Posterior vena cava (tissue), 2 donors: ENCODE results near the gene INO80C. TPM values are rescaled to one million over a fixed set of nuclear protein-coding genes. Genes with fewer than 3 reads are reported as not detected.
"Not testable (repeated sequence)": the region's sequence is repeated elsewhere in the genome, so short reads cannot be mapped to it uniquely, and the experiment has no call there.

Experiments
- DNase-seq: peaks from one replicate; pipeline ENCODE4 v3.0.0-alpha.2; 2020; ENCODE audit warnings: low spot score
- intact Hi-C, 2 donors: fragments of 100-400 bp; cut with DNase I; formaldehyde crosslinking; loops; one replicate each; pipeline versions ENCODE4 v1.14.1 to v1.14.2; 2022 to 2023
- total RNA-seq, 2 donors: library from RNA; stranded (reverse); fragmentation: NEBNext Ultra II Directional; extraction: Animal tissue kit (Norgen Biotek cat#: 25700); gene quantifications; one replicate each; pipeline ENCODE4 v1.2.1, GENCODE V29; 2021
- donor health status: DM: yes; HTN: yes; CAD: no.
- donor health status: DM: yes; HTN: yes; CAD: no.

INO80C gene
- total RNA-seq, 2 donors from 2014 or later, result 12.4 to 18.8 TPM

- intact Hi-C loops, result no loop called here
These were observed 29.0 kb downstream of the INO80C start for GRCh38 chr18:35468711-35469110.

DNA sequence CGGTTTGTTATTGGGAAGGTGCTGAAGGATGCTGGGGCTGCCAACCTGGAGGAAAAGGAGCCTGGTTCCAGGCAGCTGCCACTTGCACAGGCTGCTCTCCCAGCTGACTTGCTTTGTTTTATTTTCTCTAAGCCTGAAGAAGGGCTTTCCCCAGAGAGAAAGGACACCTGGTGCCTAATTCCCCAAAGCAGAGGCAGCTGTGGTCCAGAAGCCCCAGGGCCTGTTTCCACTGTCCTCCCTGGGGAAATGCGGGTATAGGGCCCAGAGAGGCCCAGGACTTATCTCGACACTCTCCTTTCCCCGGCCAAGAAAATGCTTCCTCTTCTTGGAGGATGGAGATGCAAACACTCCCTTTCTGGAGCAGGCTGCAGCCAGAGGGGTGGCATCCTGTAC, 30.1 kb downstream of the INO80C start:
- DNase-seq, result no peak
- intact Hi-C loops, result no loop called here

More at GRCh38 chr18:35468711-35469110, 29.0 kb downstream of the INO80C start:
- no peak for DNase-seq

- DNase-seq, result no peak
- intact Hi-C loops, result no loop called here
These were observed 30.7 kb downstream of the INO80C start for GRCh38 chr18:35466815-35467623.

- DNase-seq, result no peak
- intact Hi-C loops, result no loop called here
These were observed 31.4 kb downstream of the INO80C start for GRCh38 chr18:35466334-35466733.

DNA sequence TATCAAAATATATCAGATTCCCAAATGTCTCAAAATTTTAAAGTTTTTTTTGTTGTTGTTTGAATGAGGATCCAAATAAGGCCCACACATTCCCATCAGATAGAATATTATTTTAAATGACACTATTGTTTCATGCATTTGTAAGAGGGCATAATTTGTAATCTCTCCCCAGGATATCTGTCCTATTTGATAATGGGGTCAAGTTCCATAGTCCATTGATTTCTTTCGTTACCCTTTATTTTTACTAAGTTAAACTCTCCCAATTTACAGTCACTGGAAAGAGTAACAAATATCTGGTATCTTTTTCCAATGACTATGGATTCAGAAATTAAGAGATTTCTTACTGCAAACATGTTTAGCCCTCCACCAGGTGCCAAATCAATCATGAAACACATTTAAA, 32.4 kb downstream of the INO80C start:
- intact Hi-C loops, result no loop called here
- DNase-seq, result no peak

- no peak for DNase-seq
- intact Hi-C loops, result no loop called here
These were observed 32.9 kb downstream of the INO80C start for GRCh38 chr18:35464831-35465279.

DNA sequence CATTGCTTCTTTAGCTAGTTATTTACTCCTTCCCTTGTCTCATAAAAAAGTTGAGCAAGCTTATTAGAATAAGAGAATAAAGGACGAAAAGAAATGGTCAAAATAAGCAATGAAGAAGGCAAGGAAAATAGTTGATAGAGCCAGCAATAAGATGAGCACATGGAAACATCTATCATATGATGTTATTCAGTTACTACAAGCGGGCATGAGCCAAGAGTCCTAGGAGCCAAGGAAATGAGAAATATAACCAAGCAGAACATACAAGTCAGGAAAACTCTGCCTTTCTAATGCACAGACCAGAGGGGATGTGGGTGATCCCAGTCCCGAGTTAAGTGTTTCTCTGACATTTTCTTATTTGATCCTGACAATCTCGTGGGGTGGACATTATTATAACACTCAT, 33.9 kb downstream of the INO80C start:
- DNase-seq, result no peak
- intact Hi-C loops, result no loop called here

- intact Hi-C loops, result no loop called here
- no peak for DNase-seq
These were observed 34.7 kb downstream of the INO80C start for GRCh38 chr18:35463050-35463449.

DNA sequence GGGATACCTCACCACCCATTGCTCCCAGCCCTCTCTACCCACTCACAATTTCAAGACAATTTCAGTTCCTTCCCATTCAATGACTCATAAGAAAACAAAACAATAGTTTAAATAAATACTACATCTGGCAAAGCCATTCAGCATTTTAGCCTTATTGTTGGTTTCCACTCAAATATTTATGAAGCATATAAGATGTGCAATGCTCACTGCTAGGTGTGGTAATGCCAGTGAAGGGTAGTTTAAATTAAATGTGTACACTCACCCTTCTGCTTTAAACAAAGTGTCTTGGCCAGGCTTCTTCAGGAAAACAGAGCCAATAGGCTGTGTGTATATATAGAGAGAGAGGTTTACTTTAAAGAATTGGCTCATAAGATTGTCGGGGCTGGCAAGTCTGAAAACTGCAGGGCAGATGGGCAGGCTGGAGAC, 37.0 kb downstream of the INO80C start:
- intact Hi-C loops, result no loop called here
- no peak for DNase-seq

DNA sequence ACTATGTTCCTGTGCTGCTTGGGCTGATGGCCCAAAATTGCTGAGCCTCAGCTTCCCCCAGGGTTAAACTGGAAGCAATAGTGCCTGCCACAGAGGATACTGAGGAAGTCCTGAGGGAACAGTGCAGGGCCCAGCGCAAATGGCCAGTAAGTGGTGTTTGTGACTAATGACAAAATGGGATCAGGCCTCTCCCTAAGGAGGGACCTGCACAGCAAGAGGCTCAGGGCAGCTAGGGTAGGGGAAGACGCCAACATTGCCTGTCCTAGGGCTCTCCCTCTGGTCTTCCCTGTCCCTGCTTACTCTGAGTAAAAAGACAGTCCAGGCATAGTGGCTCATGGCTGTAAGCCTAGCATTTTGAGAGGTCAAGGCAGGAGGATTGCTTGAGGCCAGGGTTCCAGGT, 37.8 kb downstream of the INO80C start:
- intact Hi-C loops, result no loop called here

DNA sequence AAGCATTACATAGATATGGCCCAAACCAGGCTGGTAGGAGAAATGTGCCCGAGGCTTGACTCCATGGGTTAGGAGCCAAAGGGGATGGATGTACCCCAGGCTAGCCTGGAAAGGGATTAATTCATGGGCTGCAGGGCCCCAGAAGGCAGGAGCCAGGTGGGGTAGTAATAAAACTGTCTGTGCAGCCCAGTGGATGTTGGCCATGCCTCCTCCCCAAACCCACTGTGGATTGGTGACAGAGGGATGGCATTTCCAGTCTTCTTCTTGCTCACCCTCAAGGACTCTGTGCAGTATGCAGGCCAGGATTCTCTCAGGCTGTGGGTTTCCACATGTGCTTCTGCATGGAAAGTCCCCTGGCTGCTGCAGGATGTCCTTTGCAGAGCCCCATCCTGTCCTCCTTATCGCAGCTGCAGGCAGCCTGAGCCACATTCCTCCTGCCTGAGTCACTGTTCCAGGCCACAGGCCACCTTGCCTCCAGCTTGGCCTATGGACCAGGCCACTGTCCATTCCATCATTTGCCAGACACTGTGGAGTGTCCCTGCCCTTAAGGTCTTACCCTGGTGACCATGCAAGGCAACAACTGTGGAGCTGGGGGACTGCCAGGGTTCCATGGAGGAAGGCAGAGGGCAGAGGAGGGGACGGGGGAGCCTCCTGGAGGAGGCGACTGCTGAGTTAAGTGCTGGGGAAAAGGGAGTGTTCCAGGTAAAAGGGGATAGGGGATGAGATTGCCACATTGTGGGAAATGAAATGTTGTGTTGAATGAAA, 38.9 kb downstream of the INO80C start:
- DNase-seq, result peak; percentile 87
- intact Hi-C loops, result no loop called here

More for the DNA sequence above, 37.8 kb downstream of the INO80C start:
- DNase-seq, result no peak

- intact Hi-C loops, result no loop called here
These were observed 39.5 kb downstream of the INO80C start for GRCh38 chr18:35458271-35458670.

DNA sequence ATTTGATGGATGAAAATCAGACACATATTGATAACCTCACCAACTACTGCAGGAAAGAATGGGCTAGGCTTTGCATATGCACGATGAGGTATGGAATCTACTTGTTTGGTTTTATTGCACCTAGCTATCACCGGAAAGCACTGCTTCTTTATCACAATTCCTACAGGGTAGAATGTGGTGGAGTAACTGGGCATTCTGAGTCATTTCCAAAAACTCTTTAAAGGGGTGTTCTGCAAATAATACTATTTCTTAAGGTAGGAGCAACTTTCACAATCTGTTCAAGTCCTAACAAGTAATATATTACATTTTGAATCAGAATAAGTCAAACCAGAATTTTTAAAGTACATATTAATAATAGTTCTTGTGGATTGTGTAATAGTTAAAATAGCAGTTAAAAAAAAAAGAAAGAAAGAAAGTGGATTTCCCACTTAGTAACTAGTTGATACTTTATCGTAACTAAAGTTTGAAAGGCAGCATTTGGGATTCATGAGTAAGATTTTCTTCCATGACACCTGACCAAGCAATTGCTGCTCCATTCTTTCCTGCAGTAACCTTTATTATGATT, 40.5 kb downstream of the INO80C start:
- intact Hi-C loops, result no loop called here
- no peak for DNase-seq

More at GRCh38 chr18:35458271-35458670, 39.5 kb downstream of the INO80C start:
- DNase-seq, result no peak

GRCh38 chr18:35455926-35456763, 41.6 kb downstream of the INO80C start:
- DNase-seq, result peak; percentile 83
- intact Hi-C loops, result no loop called here

DNA sequence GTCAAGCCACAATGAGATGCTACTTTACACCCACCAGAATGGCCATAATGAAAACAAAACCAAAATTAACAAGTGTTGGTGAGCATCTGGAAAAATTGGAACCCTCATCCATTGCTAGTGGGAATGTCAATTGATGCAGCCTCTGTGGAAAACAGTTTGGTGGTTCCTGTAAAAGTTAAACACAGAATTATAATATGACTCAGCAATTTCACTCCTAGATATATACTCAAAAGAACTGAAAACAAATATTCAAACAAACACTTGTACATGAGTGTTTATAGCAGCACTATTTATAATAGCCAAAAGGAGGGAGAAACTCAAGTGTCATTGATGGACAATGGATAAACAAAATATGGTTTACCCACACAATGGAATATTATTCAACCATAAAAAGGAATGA, 43.0 kb downstream of the INO80C start:
- DNase-seq, result no peak
- intact Hi-C loops, result no loop called here

DNA sequence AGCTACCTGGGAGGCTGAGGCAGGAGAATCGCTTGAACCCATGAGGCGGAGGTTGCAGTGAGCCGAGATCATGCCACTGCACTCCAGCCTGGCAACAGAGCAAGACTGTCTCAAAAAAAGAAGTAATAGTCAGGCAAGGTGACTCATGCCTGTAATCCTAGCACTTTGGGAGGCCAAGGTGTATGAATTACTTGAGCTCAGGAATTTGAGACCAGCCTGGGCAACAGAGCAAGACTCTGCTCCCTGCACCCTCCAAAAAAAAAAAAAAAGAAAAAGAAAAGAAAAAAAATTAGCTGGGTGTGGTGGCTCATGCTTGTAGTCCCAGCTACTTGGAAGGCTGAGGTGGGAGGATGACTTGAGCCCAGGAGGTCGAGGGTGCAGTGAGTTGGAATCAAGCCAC, 44.7 kb downstream of the INO80C start:
- intact Hi-C loops, DNase-seq: not testable (repeated sequence)

- intact Hi-C loops, result no loop called here
- DNase-seq, result no peak
These were observed 45.8 kb downstream of the INO80C start for GRCh38 chr18:35451916-35452315.

DNA sequence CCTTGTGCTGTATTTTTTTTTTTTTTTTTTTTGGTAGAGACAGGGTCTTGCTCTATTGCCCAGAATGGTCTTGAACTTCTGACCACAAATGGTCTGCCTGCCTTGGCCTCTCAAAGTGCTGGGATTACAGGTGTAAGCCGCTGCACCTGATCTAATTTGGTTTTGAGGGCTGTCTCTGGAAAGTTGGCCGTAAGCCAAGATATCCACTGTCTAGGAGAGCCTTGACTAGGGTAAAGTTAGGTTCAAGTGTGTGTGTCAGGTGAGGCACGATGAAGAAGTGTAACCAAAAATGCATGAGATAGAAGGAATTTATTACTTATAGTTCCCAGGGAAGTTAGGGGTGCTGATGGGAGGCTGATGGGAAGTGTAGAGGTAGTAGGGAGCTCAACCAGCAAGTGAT, 46.7 kb downstream of the INO80C start:
- DNase-seq, result no peak
- intact Hi-C loops, result no loop called here

DNA sequence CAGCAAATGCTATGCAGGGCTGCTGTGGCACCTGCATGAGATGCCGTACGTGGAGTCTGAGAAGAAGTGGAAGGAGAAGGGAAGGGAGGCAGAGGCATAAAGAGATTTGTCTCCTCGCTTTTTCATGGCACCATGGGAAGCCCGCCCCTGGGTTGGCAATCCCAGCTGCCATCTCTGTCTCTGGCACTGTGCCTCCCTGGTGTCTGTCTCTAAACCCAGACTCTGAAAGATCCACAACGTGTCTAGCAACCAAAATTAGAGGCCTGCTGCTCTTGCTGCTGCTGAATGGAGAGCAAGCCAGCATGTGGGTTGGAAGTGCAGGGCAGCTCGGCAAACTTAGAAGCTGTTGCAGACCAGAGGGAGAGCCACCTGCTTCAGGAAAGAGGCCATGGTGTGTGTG, 53.1 kb downstream of the INO80C start:
- DNase-seq, result no peak
- intact Hi-C loops, result no loop called here
